Measurements from ENCODE around the gene NRP1. TPM values are rescaled to one million over a fixed set of nuclear protein-coding genes. Genes with fewer than 3 reads are reported as not detected.

NRP1 gene
- total RNA-seq, 1 donor = 173 TPM

- Histone ChIP-seq H3K4me1 (ENCODE audit: insufficient read depth, low read length) (peaks cover 41% of the 10 kb centered on the region), H3K27me3 (ENCODE audit: insufficient read depth, low read length) (no peaks in the 10 kb centered on the region), H3K27ac (ENCODE audit: low read depth, low read length) (peak overlapping the region; percentile 94), H3K9me3 (ENCODE audit: low read depth, low read length) (no peaks in the 10 kb centered on the region), H4K20me1 (ENCODE audit: insufficient read depth, low read length) (no peaks in the 10 kb centered on the region), H3K36me3 (ENCODE audit: insufficient read depth, low read length) (peaks cover 74% of the 10 kb centered on the region), H2AFZ (ENCODE audit: low read length) (no peak overlapping the region), H3K4me3 (ENCODE audit: insufficient read depth, low read length) (no peak overlapping the region), H3K4me2 (ENCODE audit: insufficient read depth, low read length) (no peak overlapping the region), H3K79me2 (ENCODE audit: insufficient read depth, low read length) (no peaks in the 10 kb centered on the region)
- no peak for TF ChIP-seq CTCF (IDR thresholded peaks at IDR 0.05; ENCODE audit: extremely low read depth, low read depth, low read length)
- no peak for DNase-seq (ENCODE audit: insufficient read length, low spot score, missing footprints)
Observed at GRCh38 chr10:33195608-33196376, 138.7 kb downstream of the NRP1 start.

GRCh38 chr10:33193701-33194521 is 140.6 kb downstream of the NRP1 start:
- Histone ChIP-seq H3K4me1 (ENCODE audit: insufficient read depth, low read length) (peaks cover 42% of the 10 kb centered on the region), H3K79me2 (ENCODE audit: insufficient read depth, low read length) (no peaks in the 10 kb centered on the region), H3K4me2 (ENCODE audit: insufficient read depth, low read length) (peak overlapping the region; percentile 47)

GRCh38 chr10:33193057-33193700 is 141.3 kb downstream of the NRP1 start:
- H3K27ac ChIP-seq (ENCODE audit: low read depth, low read length) = peak overlapping the region; percentile 94

More at GRCh38 chr10:33193701-33194521, 140.6 kb downstream of the NRP1 start:
- Histone ChIP-seq H3K27ac (ENCODE audit: low read depth, low read length) (peak overlapping the region; percentile 94), H4K20me1 (ENCODE audit: insufficient read depth, low read length) (no peaks in the 10 kb centered on the region), H3K9me3 (ENCODE audit: low read depth, low read length) (no peaks in the 10 kb centered on the region), H3K27me3 (ENCODE audit: insufficient read depth, low read length) (no peaks in the 10 kb centered on the region), H3K36me3 (ENCODE audit: insufficient read depth, low read length) (peaks cover 66% of the 10 kb centered on the region), H3K4me3 (ENCODE audit: insufficient read depth, low read length) (peak overlapping the region; percentile 11), H2AFZ (ENCODE audit: low read length) (no peak overlapping the region)
- TF ChIP-seq CTCF (IDR thresholded peaks at IDR 0.05; ENCODE audit: extremely low read depth, low read depth, low read length) = no peak
- no peak for DNase-seq (ENCODE audit: insufficient read length, low spot score, missing footprints)

More at GRCh38 chr10:33193057-33193700, 141.3 kb downstream of the NRP1 start:
- peak; percentile 87 for TF ChIP-seq CTCF (IDR thresholded peaks at IDR 0.05; ENCODE audit: extremely low read depth, low read depth, low read length)
- no peak overlapping the region for H2AFZ ChIP-seq (ENCODE audit: low read length)
- peak; percentile 61 for DNase-seq (ENCODE audit: insufficient read length, low spot score, missing footprints)
- H3K9me3 ChIP-seq (ENCODE audit: low read depth, low read length) = no peaks in the 10 kb centered on the region
- peak overlapping the region; percentile 47 for H3K4me2 ChIP-seq (ENCODE audit: insufficient read depth, low read length)
- H3K36me3 ChIP-seq (ENCODE audit: insufficient read depth, low read length) = peaks cover 63% of the 10 kb centered on the region
- no peaks in the 10 kb centered on the region for H3K27me3 ChIP-seq (ENCODE audit: insufficient read depth, low read length)
- H3K79me2 ChIP-seq (ENCODE audit: insufficient read depth, low read length) = no peaks in the 10 kb centered on the region
- no peaks in the 10 kb centered on the region for H4K20me1 ChIP-seq (ENCODE audit: insufficient read depth, low read length)
- H3K4me3 ChIP-seq (ENCODE audit: insufficient read depth, low read length) = no peak overlapping the region
- peaks cover 42% of the 10 kb centered on the region for H3K4me1 ChIP-seq (ENCODE audit: insufficient read depth, low read length)
